Measurements from ENCODE around the gene SGPP2.

DNA sequence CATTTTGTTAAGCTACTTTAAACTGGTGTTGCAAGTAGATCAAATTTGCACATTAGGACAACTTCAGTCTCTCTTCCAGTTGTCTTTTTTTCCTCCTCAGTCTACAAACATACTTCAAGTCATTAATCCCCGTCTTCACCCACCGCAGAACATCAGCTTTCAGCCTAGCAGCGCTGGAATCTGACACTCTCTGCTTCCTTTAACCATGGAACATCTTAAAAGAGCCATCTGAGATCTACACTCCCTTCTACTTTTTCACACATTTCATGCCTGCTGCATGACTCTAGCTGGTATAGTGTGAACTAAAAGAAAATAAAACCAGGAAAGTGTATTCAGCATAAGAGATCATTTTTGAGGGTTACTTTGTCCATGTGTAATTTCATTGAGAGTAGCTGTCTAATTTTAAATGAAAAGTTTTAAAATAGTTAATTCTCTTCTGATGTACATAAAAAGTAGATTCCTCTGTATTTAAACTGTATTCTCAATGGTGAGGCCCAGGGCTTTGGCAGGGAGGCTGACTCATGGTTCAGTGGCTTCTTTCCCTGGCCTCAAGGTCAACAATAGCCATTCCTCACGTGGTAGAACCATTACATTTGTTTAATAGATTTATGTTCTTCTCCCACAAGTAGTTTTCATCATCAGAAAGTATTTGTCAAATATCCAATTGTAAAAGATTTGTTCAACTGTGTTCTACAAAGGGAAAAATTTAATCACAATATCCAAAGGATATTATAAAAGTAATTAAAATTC is 16.5 kb downstream of the SGPP2 start:
- TF ChIP-seq POLR2A (IDR thresholded peaks at IDR 0.05) (no peak), POLR2AphosphoS5 (IDR thresholded peaks at IDR 0.05) (no peak)
- TF ChIP-seq, protein P1, sequence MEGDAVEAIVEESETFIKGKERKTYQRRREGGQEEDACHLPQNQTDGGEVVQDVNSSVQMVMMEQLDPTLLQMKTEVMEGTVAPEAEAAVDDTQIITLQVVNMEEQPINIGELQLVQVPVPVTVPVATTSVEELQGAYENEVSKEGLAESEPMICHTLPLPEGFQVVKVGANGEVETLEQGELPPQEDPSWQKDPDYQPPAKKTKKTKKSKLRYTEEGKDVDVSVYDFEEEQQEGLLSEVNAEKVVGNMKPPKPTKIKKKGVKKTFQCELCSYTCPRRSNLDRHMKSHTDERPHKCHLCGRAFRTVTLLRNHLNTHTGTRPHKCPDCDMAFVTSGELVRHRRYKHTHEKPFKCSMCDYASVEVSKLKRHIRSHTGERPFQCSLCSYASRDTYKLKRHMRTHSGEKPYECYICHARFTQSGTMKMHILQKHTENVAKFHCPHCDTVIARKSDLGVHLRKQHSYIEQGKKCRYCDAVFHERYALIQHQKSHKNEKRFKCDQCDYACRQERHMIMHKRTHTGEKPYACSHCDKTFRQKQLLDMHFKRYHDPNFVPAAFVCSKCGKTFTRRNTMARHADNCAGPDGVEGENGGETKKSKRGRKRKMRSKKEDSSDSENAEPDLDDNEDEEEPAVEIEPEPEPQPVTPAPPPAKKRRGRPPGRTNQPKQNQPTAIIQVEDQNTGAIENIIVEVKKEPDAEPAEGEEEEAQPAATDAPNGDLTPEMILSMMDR (IDR thresholded peaks at IDR 0.05 in 8 of 11, conservative IDR thresholded peaks at IDR 0.05 in 3 of 11), result no peak
